Measurements from ENCODE around the gene SH3GL3. TPM values are rescaled to one million over a fixed set of nuclear protein-coding genes. Genes with fewer than 3 reads are reported as not detected.

SH3GL3 gene
- total RNA-seq, 1 donor from 2014 or later = not detected

GRCh38 chr15:83571820-83572707 lies 124.9 kb downstream of the SH3GL3 start:
- no peaks in the 10 kb centered on the region for H3K27me3 Mint-ChIP-seq
- no peaks in the 10 kb centered on the region for H3K9me3 Mint-ChIP-seq
- H3K27ac Mint-ChIP-seq = no peak overlapping the region
- H3K4me1 Mint-ChIP-seq = no peaks in the 10 kb centered on the region
- DNase-seq = no peak
- H3K36me3 Mint-ChIP-seq (ENCODE audit: low read depth) = no peaks in the 10 kb centered on the region
- no peak overlapping the region for H3K4me3 Mint-ChIP-seq
- intact Hi-C loops (cut with micrococcal nuclease) = loop anchor here (5.0 kb wide), 1 partner anchor 325 kb away; no protein-coding TSS in a partner anchor

GRCh38 chr15:83574345-83574744 lies 127.2 kb downstream of the SH3GL3 start:
- H3K4me3 Mint-ChIP-seq = no peak overlapping the region
- no peaks in the 10 kb centered on the region for H3K36me3 Mint-ChIP-seq (ENCODE audit: low read depth)
- intact Hi-C loops (cut with micrococcal nuclease) = loop anchor here (5.0 kb wide), 1 partner anchor 327 kb away; no protein-coding TSS in a partner anchor
- no peaks in the 10 kb centered on the region for H3K27me3 Mint-ChIP-seq
- no peaks in the 10 kb centered on the region for H3K9me3 Mint-ChIP-seq
- no peak overlapping the region for H3K27ac Mint-ChIP-seq
- DNase-seq = no peak
- no peaks in the 10 kb centered on the region for H3K4me1 Mint-ChIP-seq

- H3K27ac Mint-ChIP-seq = no peak overlapping the region
- no peaks in the 10 kb centered on the region for H3K27me3 Mint-ChIP-seq
- H3K4me1 Mint-ChIP-seq = no peaks in the 10 kb centered on the region
- H3K4me3 Mint-ChIP-seq = no peak overlapping the region
- DNase-seq = no peak
- H3K9me3 Mint-ChIP-seq = no peaks in the 10 kb centered on the region
- no peaks in the 10 kb centered on the region for H3K36me3 Mint-ChIP-seq (ENCODE audit: low read depth)
- intact Hi-C loops (cut with micrococcal nuclease) = no loop called here
These were observed 131.6 kb downstream of the SH3GL3 start for GRCh38 chr15:83578691-83579090.

GRCh38 chr15:83581381-83581780 lies 134.2 kb downstream of the SH3GL3 start:
- intact Hi-C loops (cut with micrococcal nuclease) = no loop called here
- Mint-ChIP-seq H3K4me1 (no peaks in the 10 kb centered on the region), H3K9me3 (no peaks in the 10 kb centered on the region), H3K4me3 (no peak overlapping the region), H3K27ac (no peak overlapping the region), H3K36me3 (ENCODE audit: low read depth) (no peaks in the 10 kb centered on the region), H3K27me3 (no peaks in the 10 kb centered on the region)
- no peak for DNase-seq

- intact Hi-C loops (cut with micrococcal nuclease) = no loop called here
- no peaks in the 10 kb centered on the region for H3K27me3 Mint-ChIP-seq
- no peak for DNase-seq
- H3K4me3 Mint-ChIP-seq = no peak overlapping the region
- no peaks in the 10 kb centered on the region for H3K36me3 Mint-ChIP-seq (ENCODE audit: low read depth)
- no peaks in the 10 kb centered on the region for H3K9me3 Mint-ChIP-seq
- no peak overlapping the region for H3K27ac Mint-ChIP-seq
- no peaks in the 10 kb centered on the region for H3K4me1 Mint-ChIP-seq
These were observed 135.2 kb downstream of the SH3GL3 start for GRCh38 chr15:83582381-83582780.

- Mint-ChIP-seq H3K4me3 (no peak overlapping the region), H3K4me1 (no peaks in the 10 kb centered on the region), H3K27me3 (no peaks in the 10 kb centered on the region), H3K27ac (no peak overlapping the region), H3K36me3 (ENCODE audit: low read depth) (no peaks in the 10 kb centered on the region), H3K9me3 (no peaks in the 10 kb centered on the region)
- intact Hi-C loops (cut with micrococcal nuclease) = no loop called here
- no peak for DNase-seq
These were observed 138.6 kb downstream of the SH3GL3 start for GRCh38 chr15:83585601-83586335.

GRCh38 chr15:83587091-83587490 lies 139.9 kb downstream of the SH3GL3 start:
- Mint-ChIP-seq H3K27me3 (no peaks in the 10 kb centered on the region), H3K4me3 (no peak overlapping the region)
- intact Hi-C loops (cut with micrococcal nuclease) = no loop called here

GRCh38 chr15:83588441-83588840 lies 141.3 kb downstream of the SH3GL3 start:
- Mint-ChIP-seq H3K4me3 (no peak overlapping the region), H3K4me1 (no peaks in the 10 kb centered on the region), H3K9me3 (no peaks in the 10 kb centered on the region), H3K27ac (no peak overlapping the region), H3K27me3 (no peaks in the 10 kb centered on the region), H3K36me3 (ENCODE audit: low read depth) (no peaks in the 10 kb centered on the region)
- no peak for DNase-seq
- intact Hi-C loops (cut with micrococcal nuclease) = no loop called here

More at GRCh38 chr15:83587091-83587490, 139.9 kb downstream of the SH3GL3 start:
- H3K36me3 Mint-ChIP-seq (ENCODE audit: low read depth) = no peaks in the 10 kb centered on the region
- H3K27ac Mint-ChIP-seq = no peak overlapping the region
- DNase-seq = no peak
- no peaks in the 10 kb centered on the region for H3K4me1 Mint-ChIP-seq
- no peaks in the 10 kb centered on the region for H3K9me3 Mint-ChIP-seq

- intact Hi-C loops (cut with micrococcal nuclease) = no loop called here
These were observed 145.4 kb downstream of the SH3GL3 start for GRCh38 chr15:83592370-83593040.

GRCh38 chr15:83595191-83595590 lies 148.1 kb downstream of the SH3GL3 start:
- Mint-ChIP-seq H3K36me3 (ENCODE audit: low read depth) (no peaks in the 10 kb centered on the region), H3K27ac (no peak overlapping the region), H3K27me3 (no peaks in the 10 kb centered on the region), H3K9me3 (no peaks in the 10 kb centered on the region), H3K4me1 (no peaks in the 10 kb centered on the region), H3K4me3 (no peak overlapping the region)
- intact Hi-C loops (cut with micrococcal nuclease) = no loop called here
- no peak for DNase-seq

More at GRCh38 chr15:83592370-83593040, 145.4 kb downstream of the SH3GL3 start:
- Mint-ChIP-seq H3K36me3 (ENCODE audit: low read depth) (no peaks in the 10 kb centered on the region), H3K4me1 (no peaks in the 10 kb centered on the region), H3K27ac (no peak overlapping the region), H3K9me3 (no peaks in the 10 kb centered on the region), H3K27me3 (no peaks in the 10 kb centered on the region), H3K4me3 (no peak overlapping the region)
- no peak for DNase-seq

- intact Hi-C loops (cut with micrococcal nuclease) = no loop called here
- Mint-ChIP-seq H3K36me3 (ENCODE audit: low read depth) (no peaks in the 10 kb centered on the region), H3K9me3 (peaks cover 10% of the 10 kb centered on the region), H3K4me1 (no peaks in the 10 kb centered on the region), H3K4me3 (no peak overlapping the region), H3K27ac (no peak overlapping the region), H3K27me3 (no peaks in the 10 kb centered on the region)
- DNase-seq = no peak
These were observed 150.9 kb downstream of the SH3GL3 start for GRCh38 chr15:83598031-83598430.

- Mint-ChIP-seq H3K4me1 (no peaks in the 10 kb centered on the region), H3K4me3 (no peak overlapping the region), H3K9me3 (peaks cover 10% of the 10 kb centered on the region), H3K36me3 (ENCODE audit: low read depth) (no peaks in the 10 kb centered on the region), H3K27ac (no peak overlapping the region), H3K27me3 (no peaks in the 10 kb centered on the region)
- intact Hi-C loops (cut with micrococcal nuclease) = no loop called here
- no peak for DNase-seq
These were observed 154.9 kb downstream of the SH3GL3 start for GRCh38 chr15:83602021-83602420.

- Mint-ChIP-seq H3K4me3 (no peak overlapping the region), H3K4me1 (no peaks in the 10 kb centered on the region), H3K9me3 (peaks cover 10% of the 10 kb centered on the region), H3K27ac (no peak overlapping the region), H3K36me3 (ENCODE audit: low read depth) (no peaks in the 10 kb centered on the region), H3K27me3 (no peaks in the 10 kb centered on the region)
- intact Hi-C loops (cut with micrococcal nuclease) = no loop called here
- DNase-seq = no peak
These were observed 157.4 kb downstream of the SH3GL3 start for GRCh38 chr15:83604549-83604948.
